GM19452 (cell line): Measurements from ENCODE around the gene SLC2A14.

ENCODE experiments used
- ATAC-seq: cut with Tn5 transposase; IDR thresholded peaks from one replicate; pipeline ENCODE4 v1.9.1; 2021; ENCODE audit not compliant: unreplicated experiment

Gene SLC2A14

GRCh38 chr12:7769999-7770398 is 102.7 kb downstream of the SLC2A14 start:
- ATAC-seq, result no peak
